Endometrial microvascular endothelial cells (primary cell): Measurements from ENCODE around the gene JCAD. TPM values are rescaled to one million over a fixed set of nuclear protein-coding genes. Genes with fewer than 3 reads are reported as not detected.

ENCODE experiments used
- in situ Hi-C: cut with HindIII; loops from 2 replicates; pipeline ENCODE4 v1.10.0; 2017; ENCODE audit warnings: low sequenced_read_pairs, low pct_unique_long_range_greater_than_20kb; ENCODE audit errors: inconsistent ontology term
- total RNA-seq: library from RNA; depleted of rRNA; stranded (reverse); fragments of >200 nt; gene quantifications from one replicate; pipeline ENCODE4 v1.2.3, GENCODE V29; 2015; ENCODE audit errors: inconsistent ontology term

The JCAD gene
- total RNA-seq, 1 donor from 2014 or later: 31.8 TPM

GRCh38 chr10:29970576-29970975, 88.8 kb downstream of the JCAD start:
- in situ Hi-C loops: no loop called here

DNA sequence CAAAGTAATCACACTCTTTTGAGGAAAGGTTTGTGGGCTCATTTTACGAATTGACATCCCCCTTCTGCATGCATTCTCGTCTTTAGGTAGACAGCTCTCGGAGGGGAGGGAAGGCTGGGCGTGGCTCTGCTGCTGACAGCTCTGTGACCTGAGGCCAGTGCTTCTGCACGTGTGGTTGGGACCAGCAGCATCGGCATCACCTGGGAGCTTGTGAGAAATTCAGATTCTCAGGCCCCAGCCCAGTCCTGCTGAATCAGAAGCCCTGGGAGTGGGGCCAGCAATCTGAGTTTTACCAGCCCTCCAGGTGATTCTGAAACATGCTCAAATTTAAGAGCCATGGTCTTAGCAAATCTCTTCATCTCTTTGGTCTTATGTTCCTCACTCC, 89.4 kb downstream of the JCAD start:
- in situ Hi-C loops: no loop called here

- in situ Hi-C loops: no loop called here
These were observed 90.0 kb downstream of the JCAD start for GRCh38 chr10:29969255-29970011.

- in situ Hi-C loops: no loop called here
These were observed 90.8 kb downstream of the JCAD start for GRCh38 chr10:29968585-29968984.

- in situ Hi-C loops: no loop called here
These were observed 93.1 kb downstream of the JCAD start for GRCh38 chr10:29966269-29966668.
